Uterus (tissue), 4 donors: ENCODE data around the gene CNFN. TPM values are rescaled to one million over a fixed set of nuclear protein-coding genes. Genes with fewer than 3 reads are reported as not detected.

Source experiments
- DNase-seq, 2 donors: peaks; one replicate each; pipeline ENCODE4 v3.0.0-alpha.2; 2019 to 2020
- H3K27ac ChIP-seq, 2 donors: fragments of 200-600 bp; sonication (generic); 1 replicate in 1 of 2; 2 replicates in 1 of 2; pipeline ENCODE4 v1.5.1; 2016 to 2018
- H3K27me3 ChIP-seq, 2 donors: fragments of 200-600 bp; sonication (generic); one replicate each; pipeline ENCODE4 v1.5.1; 2018 to 2019; ENCODE audit warnings: control low read depth in 1 of 2
- H3K36me3 ChIP-seq, 2 donors: fragments of 200-600 bp; sonication (generic); one replicate each; pipeline ENCODE4 v1.5.1; 2019; ENCODE audit warnings: control low read depth in 1 of 2
- H3K4me1 ChIP-seq, 2 donors: fragments of 200-600 bp; sonication (generic); one replicate each; pipeline ENCODE4 v1.5.1; 2018 to 2019; ENCODE audit warnings: control low read depth in 1 of 2
- H3K4me3 ChIP-seq, 2 donors: fragments of 200-600 bp; sonication (generic); 1 replicate in 1 of 2; 2 replicates in 1 of 2; pipeline ENCODE4 v1.5.1; 2018 to 2019; ENCODE audit warnings: mild to moderate bottlenecking in 1 of 2
- H3K9me3 ChIP-seq, 2 donors: fragments of 200-600 bp; sonication (generic); one replicate each; pipeline ENCODE4 v1.5.1; 2019; ENCODE audit warnings: control low read depth in 1 of 2
- CTCF ChIP-seq, 4 experiments: fragments of 200-600 bp in 2 of 4; fragments of 450-650 bp in 2 of 4; sonication (generic) in 2 of 4; IDR thresholded peaks; one replicate each; pipeline ENCODE4 v1.5.1; 2016 to 2019; ENCODE audit warnings: antibody characterized with exemption in 4 of 4, mild to moderate bottlenecking in 2 of 4, moderate library complexity in 1 of 4
- POLR2A ChIP-seq, 2 donors: fragments of 450-650 bp; IDR thresholded peaks; one replicate each; pipeline ENCODE4 v1.6.1; 2016; ENCODE audit warnings: antibody characterized with exemption in 2 of 2, mild to moderate bottlenecking in 1 of 2, moderate library complexity in 1 of 2
- intact Hi-C: fragments of 100-400 bp; cut with DNase I; formaldehyde crosslinking; loops from one replicate; pipeline ENCODE4 v1.15.1; 2023; ENCODE audit warnings: low total_unique reads
- total RNA-seq, 4 donors: library from RNA; depleted of rRNA in 3 of 4; stranded (reverse); fragments of >200 nt in 3 of 4; gene quantifications; one replicate each; pipeline versions ENCODE4 v1.1.0 to v1.2.4, GENCODE V29; 2014 to 2023
- donor health status: DM: yes; HTN: yes; CAD: no.

Gene CNFN
- total RNA-seq, 4 donors from 2014 or later: 2.6 TPM; not detected in 3

GRCh38 chr19:42411581-42412178 is 21.6 kb upstream of the CNFN start:
- Histone ChIP-seq H3K9me3 (no peaks in the 10 kb centered on the region), H3K27me3 (no peaks in the 10 kb centered on the region), H3K4me3 (no peak overlapping the region), H3K4me1 (no peaks in the 10 kb centered on the region), H3K27ac (no peak overlapping the region), H3K36me3 (no peaks in the 10 kb centered on the region)
- intact Hi-C loops: no loop called here
- no peak for TF ChIP-seq POLR2A (IDR thresholded peaks at IDR 0.05)
- TF ChIP-seq CTCF (IDR thresholded peaks at IDR 0.05): no peak
- DNase-seq: no peak

GRCh38 chr19:42410371-42410770 is 20.3 kb upstream of the CNFN start:
- intact Hi-C loops: no loop called here
- H3K36me3 ChIP-seq: no peaks in the 10 kb centered on the region
- no peaks in the 10 kb centered on the region for H3K4me1 ChIP-seq

DNA sequence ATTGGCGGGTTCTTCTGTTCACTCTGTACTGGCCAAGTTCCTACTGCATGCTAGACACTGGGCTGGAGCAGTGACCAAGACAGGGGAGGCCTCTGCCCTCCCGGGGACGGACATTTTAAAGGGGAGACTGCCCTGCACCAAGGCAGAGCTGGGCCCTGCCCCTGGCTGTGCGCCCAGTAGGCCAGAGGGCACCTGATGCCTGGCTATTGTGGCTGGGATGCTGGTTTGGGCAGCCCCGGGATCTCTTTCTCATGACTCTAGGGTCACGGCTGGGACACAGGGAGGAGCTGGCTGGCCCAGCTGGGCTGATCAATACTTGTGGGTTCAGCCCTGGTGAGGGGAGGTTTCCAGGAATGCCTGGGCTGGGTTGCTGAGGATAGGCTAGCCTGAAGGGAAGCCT is 19.4 kb upstream of the CNFN start:
- Histone ChIP-seq H3K4me1 (no peaks in the 10 kb centered on the region), H3K27me3 (no peaks in the 10 kb centered on the region), H3K4me3 (no peak overlapping the region), H3K36me3 (no peaks in the 10 kb centered on the region), H3K9me3 (no peaks in the 10 kb centered on the region), H3K27ac (no peak overlapping the region)
- intact Hi-C loops: no loop called here
- TF ChIP-seq CTCF (IDR thresholded peaks at IDR 0.05): no peak
- no peak for TF ChIP-seq POLR2A (IDR thresholded peaks at IDR 0.05)
- DNase-seq: no peak

More at GRCh38 chr19:42410371-42410770, 20.3 kb upstream of the CNFN start:
- no peak overlapping the region for H3K4me3 ChIP-seq
- H3K27me3 ChIP-seq: no peaks in the 10 kb centered on the region
- no peaks in the 10 kb centered on the region for H3K9me3 ChIP-seq
- no peak overlapping the region for H3K27ac ChIP-seq
- TF ChIP-seq POLR2A (IDR thresholded peaks at IDR 0.05) (no peak), CTCF (IDR thresholded peaks at IDR 0.05) (no peak)
- no peak for DNase-seq

DNA sequence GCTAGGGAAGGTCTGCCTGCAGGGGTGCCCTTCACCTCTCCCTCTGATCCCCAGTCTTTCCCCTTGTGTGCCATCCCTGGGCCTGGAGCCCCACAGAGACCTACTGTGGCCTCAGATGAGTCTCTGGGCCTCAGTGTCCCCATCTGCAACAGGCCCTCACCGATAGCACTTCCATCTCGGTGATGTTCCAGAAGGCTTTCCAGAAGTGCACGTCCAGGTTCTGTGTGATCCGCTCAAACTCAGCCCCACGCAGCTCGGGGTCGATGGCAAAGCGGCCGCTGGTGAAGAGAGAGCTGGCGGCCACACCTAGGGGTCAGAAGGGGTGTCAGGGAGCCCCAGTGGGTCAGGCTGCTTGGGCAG is 17.7 kb upstream of the CNFN start:
- no peaks in the 10 kb centered on the region for H3K9me3 ChIP-seq
- no peak overlapping the region for H3K27ac ChIP-seq
- no peak overlapping the region for H3K4me3 ChIP-seq
- H3K36me3 ChIP-seq: no peaks in the 10 kb centered on the region
- no peak for DNase-seq
- intact Hi-C loops: no loop called here
- TF ChIP-seq CTCF (IDR thresholded peaks at IDR 0.05) (no peak), POLR2A (IDR thresholded peaks at IDR 0.05) (no peak)
- no peaks in the 10 kb centered on the region for H3K4me1 ChIP-seq
- no peaks in the 10 kb centered on the region for H3K27me3 ChIP-seq

GRCh38 chr19:42407085-42407815 is 17.2 kb upstream of the CNFN start:
- Histone ChIP-seq H3K9me3 (no peaks in the 10 kb centered on the region), H3K27me3 (no peaks in the 10 kb centered on the region), H3K36me3 (no peaks in the 10 kb centered on the region), H3K27ac (no peak overlapping the region), H3K4me1 (no peaks in the 10 kb centered on the region), H3K4me3 (no peak overlapping the region)
- intact Hi-C loops: no loop called here
- TF ChIP-seq CTCF (IDR thresholded peaks at IDR 0.05) (no peak), POLR2A (IDR thresholded peaks at IDR 0.05) (no peak)
- DNase-seq: no peak
